Ectodermal cell (in vitro differentiated cells): ENCODE results near the gene FMO2.

Experiments
- H3K27ac ChIP-seq: 2 replicates; pipeline ENCODE4 v1.7.0; 2013; ENCODE audit warnings: mild to moderate bottlenecking, low read depth, low read length; ENCODE audit not compliant: insufficient read depth, poor library complexity, severe bottlenecking
- H3K27me3 ChIP-seq: 2 replicates; pipeline ENCODE4 v1.7.0; 2013; ENCODE audit warnings: mild to moderate bottlenecking, low read length; ENCODE audit not compliant: insufficient read depth, control insufficient read depth, poor library complexity, severe bottlenecking
- H3K36me3 ChIP-seq: one replicate; pipeline ENCODE4 v1.7.0; 2013; ENCODE audit warnings: low read length; ENCODE audit not compliant: control insufficient read depth, insufficient read depth
- H3K4me1 ChIP-seq: one replicate; pipeline ENCODE4 v1.7.0; 2013; ENCODE audit warnings: low read length; ENCODE audit not compliant: control insufficient read depth, insufficient read depth
- H3K4me3 ChIP-seq: 2 replicates; pipeline ENCODE4 v1.7.0; 2013; ENCODE audit warnings: low read depth, low read length, control low read depth; ENCODE audit not compliant: insufficient read depth
- H3K9me3 ChIP-seq: 2 replicates; pipeline ENCODE4 v1.7.0; 2013; ENCODE audit warnings: mild to moderate bottlenecking, low read length, moderate library complexity; ENCODE audit not compliant: control insufficient read depth
- WGBS, 2 experiments: methylation state at CpG; one replicate each; pipeline ENCODE4 v1.1.7; 2013; ENCODE audit warnings: missing lambda C conversion rate in 2 of 2; 5-methylcytosine and 5-hydroxymethylcytosine counted together

FMO2 gene

GRCh38 chr1:171173069-171173468, 12.0 kb upstream of the FMO2 start:
- Histone ChIP-seq H3K27me3 (no peaks in the 10 kb centered on the region), H3K27ac (no peak overlapping the region), H3K4me1 (no peaks in the 10 kb centered on the region), H3K4me3 (no peak overlapping the region), H3K36me3 (no peaks in the 10 kb centered on the region), H3K9me3 (no peaks in the 10 kb centered on the region)
- WGBS, 2 experiments = 85% methylated on average over 1 of the region's 1 CpG; no CpG with 5 or more reads in 1 of the 2 experiments

GRCh38 chr1:171174560-171175294, 10.4 kb upstream of the FMO2 start:
- Histone ChIP-seq H3K27ac (no peak overlapping the region), H3K27me3 (no peaks in the 10 kb centered on the region)

GRCh38 chr1:171177261-171177660, 7.8 kb upstream of the FMO2 start:
- WGBS, 2 experiments = 93 to 96% methylated on average over 4 of the region's 4 CpGs
- no peaks in the 10 kb centered on the region for H3K27me3 ChIP-seq
- no peaks in the 10 kb centered on the region for H3K4me1 ChIP-seq
- H3K36me3 ChIP-seq = no peaks in the 10 kb centered on the region
- H3K27ac ChIP-seq = no peak overlapping the region
- no peaks in the 10 kb centered on the region for H3K9me3 ChIP-seq
- H3K4me3 ChIP-seq = no peak overlapping the region

More at GRCh38 chr1:171174560-171175294, 10.4 kb upstream of the FMO2 start:
- Histone ChIP-seq H3K4me3 (no peak overlapping the region), H3K4me1 (no peaks in the 10 kb centered on the region), H3K9me3 (no peaks in the 10 kb centered on the region), H3K36me3 (no peaks in the 10 kb centered on the region)
- WGBS, 2 experiments = 90% methylated on average over 1 of the region's 1 CpG; no CpG with 5 or more reads in 1 of the 2 experiments

GRCh38 chr1:171179318-171180227, 5.5 kb upstream of the FMO2 start:
- Histone ChIP-seq H3K4me3 (no peak overlapping the region), H3K9me3 (no peaks in the 10 kb centered on the region), H3K27ac (no peak overlapping the region), H3K36me3 (no peaks in the 10 kb centered on the region), H3K27me3 (no peaks in the 10 kb centered on the region), H3K4me1 (no peaks in the 10 kb centered on the region)
- 86 to 92% methylated on average over 1 to 3 of the region's 5 CpGs for WGBS, 2 experiments

- Histone ChIP-seq H3K4me3 (no peak overlapping the region), H3K36me3 (no peaks in the 10 kb centered on the region), H3K9me3 (no peaks in the 10 kb centered on the region), H3K27ac (no peak overlapping the region), H3K27me3 (no peaks in the 10 kb centered on the region), H3K4me1 (no peaks in the 10 kb centered on the region)
- 100% methylated on average over 1 of the region's 2 CpGs; no CpG with 5 or more reads in 1 of the 2 experiments for WGBS, 2 experiments
Measured at GRCh38 chr1:171180670-171181069, 4.4 kb upstream of the FMO2 start.

- H3K36me3 ChIP-seq = no peaks in the 10 kb centered on the region
- H3K9me3 ChIP-seq = no peaks in the 10 kb centered on the region
- no peak overlapping the region for H3K27ac ChIP-seq
- H3K4me1 ChIP-seq = no peaks in the 10 kb centered on the region
- no peak overlapping the region for H3K4me3 ChIP-seq
- 83 to 85% methylated on average over 7 to 10 of the region's 11 CpGs for WGBS, 2 experiments
- no peaks in the 10 kb centered on the region for H3K27me3 ChIP-seq
Measured at GRCh38 chr1:171188388-171189266, 3.5 kb downstream of the FMO2 start.

- 90% methylated on average over 1 of the region's 1 CpG; no CpG with 5 or more reads in 1 of the 2 experiments for WGBS, 2 experiments
- Histone ChIP-seq H3K36me3 (no peaks in the 10 kb centered on the region), H3K4me3 (no peak overlapping the region)
Measured at GRCh38 chr1:171191992-171192391, 6.9 kb downstream of the FMO2 start.

GRCh38 chr1:171195767-171196166, 10.7 kb downstream of the FMO2 start:
- Histone ChIP-seq H3K36me3 (no peaks in the 10 kb centered on the region), H3K27me3 (no peaks in the 10 kb centered on the region), H3K4me3 (no peak overlapping the region), H3K27ac (no peak overlapping the region), H3K4me1 (no peaks in the 10 kb centered on the region), H3K9me3 (no peaks in the 10 kb centered on the region)
- 95 to 96% methylated on average over 2 to 3 of the region's 3 CpGs for WGBS, 2 experiments

More at GRCh38 chr1:171191992-171192391, 6.9 kb downstream of the FMO2 start:
- Histone ChIP-seq H3K27me3 (no peaks in the 10 kb centered on the region), H3K9me3 (no peaks in the 10 kb centered on the region), H3K27ac (no peak overlapping the region), H3K4me1 (no peaks in the 10 kb centered on the region)

GRCh38 chr1:171196351-171196750, 11.3 kb downstream of the FMO2 start:
- Histone ChIP-seq H3K27ac (no peak overlapping the region), H3K36me3 (no peaks in the 10 kb centered on the region), H3K9me3 (no peaks in the 10 kb centered on the region), H3K4me1 (no peaks in the 10 kb centered on the region), H3K27me3 (no peaks in the 10 kb centered on the region), H3K4me3 (no peak overlapping the region)
- 92 to 96% methylated on average over 3 of the region's 3 CpGs for WGBS, 2 experiments
